ENCODE data around the gene MAPK4.
"Not testable (repeated sequence)": the region's sequence is repeated elsewhere in the genome, so short reads cannot be mapped to it uniquely, and the experiment has no call there.

Gene MAPK4

GRCh38 chr18:50578030-50578429 lies 18.1 kb downstream of the MAPK4 start:
- DNase-seq: no peak

- no peak for DNase-seq
These were observed 18.8 kb downstream of the MAPK4 start for GRCh38 chr18:50578651-50579050.

GRCh38 chr18:50579061-50579774 lies 19.3 kb downstream of the MAPK4 start:
- DNase-seq: no peak

GRCh38 chr18:50581517-50581916 lies 21.6 kb downstream of the MAPK4 start:
- no peak for DNase-seq

GRCh38 chr18:50582500-50582899 lies 22.6 kb downstream of the MAPK4 start:
- no peak for DNase-seq

GRCh38 chr18:50586710-50587109 lies 26.8 kb downstream of the MAPK4 start:
- no peak for DNase-seq

GRCh38 chr18:50590593-50590992 lies 30.7 kb downstream of the MAPK4 start:
- DNase-seq: no peak

- no peak for DNase-seq
These were observed 34.1 kb downstream of the MAPK4 start for GRCh38 chr18:50594012-50594411.

GRCh38 chr18:50594942-50595341 lies 35.1 kb downstream of the MAPK4 start:
- DNase-seq: no peak

GRCh38 chr18:50602466-50602865 lies 42.6 kb downstream of the MAPK4 start:
- DNase-seq: no peak

GRCh38 chr18:50606609-50607008 lies 46.7 kb downstream of the MAPK4 start:
- DNase-seq: no peak

- no peak for DNase-seq
These were observed 47.6 kb downstream of the MAPK4 start for GRCh38 chr18:50607378-50607926.

- not testable (repeated sequence) for DNase-seq
These were observed 49.3 kb downstream of the MAPK4 start for GRCh38 chr18:50609171-50609570.

GRCh38 chr18:50610349-50610748 lies 50.5 kb downstream of the MAPK4 start:
- no peak for DNase-seq

- DNase-seq: no peak
These were observed 51.6 kb downstream of the MAPK4 start for GRCh38 chr18:50611529-50611941.

GRCh38 chr18:50614838-50615237 lies 55.0 kb downstream of the MAPK4 start:
- no peak for DNase-seq

- DNase-seq: no peak
These were observed 56.7 kb downstream of the MAPK4 start for GRCh38 chr18:50616484-50617048.

- no peak for DNase-seq
These were observed 60.0 kb downstream of the MAPK4 start for GRCh38 chr18:50619861-50620275.

GRCh38 chr18:50620319-50620718 lies 60.4 kb downstream of the MAPK4 start:
- no peak for DNase-seq

- no peak for DNase-seq
These were observed 61.5 kb downstream of the MAPK4 start for GRCh38 chr18:50621366-50621765.

GRCh38 chr18:50622320-50622719 lies 62.4 kb downstream of the MAPK4 start:
- DNase-seq: no peak

- no peak for DNase-seq
These were observed 63.0 kb downstream of the MAPK4 start for GRCh38 chr18:50622865-50623393.

- DNase-seq: no peak
These were observed 63.9 kb downstream of the MAPK4 start for GRCh38 chr18:50623694-50624352.

- no peak for DNase-seq
These were observed 65.1 kb downstream of the MAPK4 start for GRCh38 chr18:50624981-50625380.
